ENCODE data around the gene DET1.

GRCh38 chr15:88482263-88482662 is 64.2 kb downstream of the DET1 start:
- no peak for TF ChIP-seq CTCF (IDR thresholded peaks at IDR 0.05)
- TF ChIP-seq POLR2A (IDR thresholded peaks at IDR 0.05): no peak

All from upper lobe of left lung (tissue), 4 donors.